ENCODE measurements around the gene MADD.

Gene MADD

GRCh38 chr11:47360341-47360740 is 90.4 kb downstream of the MADD start:
- no peak for DNase-seq

GRCh38 chr11:47361419-47361818 is 91.5 kb downstream of the MADD start:
- no peak for DNase-seq

GRCh38 chr11:47366020-47366490 is 96.1 kb downstream of the MADD start:
- DNase-seq: no peak

GRCh38 chr11:47369676-47370075 is 99.7 kb downstream of the MADD start:
- no peak for DNase-seq

- no peak for DNase-seq
These were observed 102.5 kb downstream of the MADD start for GRCh38 chr11:47372422-47372821.

GRCh38 chr11:47373876-47374719 is 104.2 kb downstream of the MADD start:
- DNase-seq: peak; percentile 76

GRCh38 chr11:47374720-47375019 is 104.7 kb downstream of the MADD start:
- no peak for DNase-seq

GRCh38 chr11:47375020-47375419 is 105.1 kb downstream of the MADD start:
- DNase-seq: no peak

GRCh38 chr11:47375546-47376085 is 105.7 kb downstream of the MADD start:
- no peak for DNase-seq

GRCh38 chr11:47376107-47376524 is 106.2 kb downstream of the MADD start:
- DNase-seq: no peak

GRCh38 chr11:47376525-47377371 is 106.8 kb downstream of the MADD start:
- no peak for DNase-seq

- DNase-seq: peak; percentile 40
These were observed 107.7 kb downstream of the MADD start for GRCh38 chr11:47377571-47378009.

GRCh38 chr11:47378010-47378835 is 108.3 kb downstream of the MADD start, which contains the start of gene SPI1:
Gene SPI1, minus strand, starts transcription at chr11:47378547. Its CDS starts 194 bp downstream, at chr11:47378353.
- DNase-seq: peak; percentile 59

- no peak for DNase-seq
These were observed 108.9 kb downstream of the MADD start for GRCh38 chr11:47378836-47379170.

GRCh38 chr11:47379317-47379716 is 109.4 kb downstream of the MADD start:
- no peak for DNase-seq

Measured in RPMI8226 (cell line).